Right lobe of liver (tissue), 4 donors: Measurements from ENCODE around the gene PPP1R7.

Experiments
- POLR2A ChIP-seq: fragments of 450-650 bp; IDR thresholded peaks from one replicate; pipeline ENCODE4 v1.6.1; 2017; ENCODE audit warnings: antibody characterized with exemption, mild to moderate bottlenecking
- TF ChIP-seq, protein P1 (sequence below), 4 donors: fragments of 200-600 bp in 3 of 4; fragments of 450-650 bp in 1 of 4; IDR thresholded peaks; one replicate each; pipeline versions ENCODE4 v1.5.1 to v1.8.0; 2016 to 2022; ENCODE audit warnings: antibody characterized with exemption in 4 of 4, mild to moderate bottlenecking in 2 of 4
- donor health status: DM: no; HTN: no; CAD: no.
- donor health status: DM: no; HTN: no; CAD: no.
- donor health status: DM: no; HTN: yes; CAD: no.

GRCh38 chr2:241112046-241112445 lies 38.2 kb upstream of the PPP1R7 start:
- TF ChIP-seq, protein P1, sequence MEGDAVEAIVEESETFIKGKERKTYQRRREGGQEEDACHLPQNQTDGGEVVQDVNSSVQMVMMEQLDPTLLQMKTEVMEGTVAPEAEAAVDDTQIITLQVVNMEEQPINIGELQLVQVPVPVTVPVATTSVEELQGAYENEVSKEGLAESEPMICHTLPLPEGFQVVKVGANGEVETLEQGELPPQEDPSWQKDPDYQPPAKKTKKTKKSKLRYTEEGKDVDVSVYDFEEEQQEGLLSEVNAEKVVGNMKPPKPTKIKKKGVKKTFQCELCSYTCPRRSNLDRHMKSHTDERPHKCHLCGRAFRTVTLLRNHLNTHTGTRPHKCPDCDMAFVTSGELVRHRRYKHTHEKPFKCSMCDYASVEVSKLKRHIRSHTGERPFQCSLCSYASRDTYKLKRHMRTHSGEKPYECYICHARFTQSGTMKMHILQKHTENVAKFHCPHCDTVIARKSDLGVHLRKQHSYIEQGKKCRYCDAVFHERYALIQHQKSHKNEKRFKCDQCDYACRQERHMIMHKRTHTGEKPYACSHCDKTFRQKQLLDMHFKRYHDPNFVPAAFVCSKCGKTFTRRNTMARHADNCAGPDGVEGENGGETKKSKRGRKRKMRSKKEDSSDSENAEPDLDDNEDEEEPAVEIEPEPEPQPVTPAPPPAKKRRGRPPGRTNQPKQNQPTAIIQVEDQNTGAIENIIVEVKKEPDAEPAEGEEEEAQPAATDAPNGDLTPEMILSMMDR (IDR thresholded peaks at IDR 0.05) = no peak
- TF ChIP-seq POLR2A = no peak
